Spleen (tissue), 7 donors: Measurements from ENCODE around the gene FLRT1.

Experiments
- CTCF ChIP-seq, 11 experiments: fragments of 200-600 bp in 7 of 11; fragments of 450-650 bp in 4 of 11; sonication (generic) in 4 of 11; IDR thresholded peaks in 8 of 11; conservative IDR thresholded peaks in 3 of 11; 1 replicate in 7 of 11; 2 replicates in 4 of 11; pipeline versions ENCODE4 v1.4.0 to v1.8.0; 2016 to 2021; ENCODE audit warnings: antibody characterized with exemption in 11 of 11, inconsistent platforms in 4 of 11, mild to moderate bottlenecking in 1 of 11
- POLR2A ChIP-seq, 3 donors: fragments of 450-650 bp; IDR thresholded peaks; one replicate each; pipeline ENCODE4 v1.5.1; 2017; ENCODE audit warnings: antibody characterized with exemption in 3 of 3, mild to moderate bottlenecking in 1 of 3
- donor health status: DM: no; HTN: no; CAD: no; lungs with moderate emphysema.
- donor health status: DM: no; HTN: no; CAD: no.
- donor health status: DM: no; HTN: no; CAD: no.

- no peak for TF ChIP-seq CTCF (IDR thresholded peaks at IDR 0.05 in 8 of 11, conservative IDR thresholded peaks at IDR 0.05 in 3 of 11)
- no peak for TF ChIP-seq POLR2A (IDR thresholded peaks at IDR 0.05)
Measured at GRCh38 chr11:64072403-64072802, 36.7 kb downstream of the FLRT1 start.
